IPS DF 4.7 (cell line): ENCODE results near the gene ORC6.

ENCODE experiments used
- DNase-seq: peaks from one replicate; pipeline ENCODE4 v3.0.0-alpha.2; 2013; ENCODE audit warnings: low spot score; ENCODE audit errors: extremely low read depth

Gene ORC6

DNA sequence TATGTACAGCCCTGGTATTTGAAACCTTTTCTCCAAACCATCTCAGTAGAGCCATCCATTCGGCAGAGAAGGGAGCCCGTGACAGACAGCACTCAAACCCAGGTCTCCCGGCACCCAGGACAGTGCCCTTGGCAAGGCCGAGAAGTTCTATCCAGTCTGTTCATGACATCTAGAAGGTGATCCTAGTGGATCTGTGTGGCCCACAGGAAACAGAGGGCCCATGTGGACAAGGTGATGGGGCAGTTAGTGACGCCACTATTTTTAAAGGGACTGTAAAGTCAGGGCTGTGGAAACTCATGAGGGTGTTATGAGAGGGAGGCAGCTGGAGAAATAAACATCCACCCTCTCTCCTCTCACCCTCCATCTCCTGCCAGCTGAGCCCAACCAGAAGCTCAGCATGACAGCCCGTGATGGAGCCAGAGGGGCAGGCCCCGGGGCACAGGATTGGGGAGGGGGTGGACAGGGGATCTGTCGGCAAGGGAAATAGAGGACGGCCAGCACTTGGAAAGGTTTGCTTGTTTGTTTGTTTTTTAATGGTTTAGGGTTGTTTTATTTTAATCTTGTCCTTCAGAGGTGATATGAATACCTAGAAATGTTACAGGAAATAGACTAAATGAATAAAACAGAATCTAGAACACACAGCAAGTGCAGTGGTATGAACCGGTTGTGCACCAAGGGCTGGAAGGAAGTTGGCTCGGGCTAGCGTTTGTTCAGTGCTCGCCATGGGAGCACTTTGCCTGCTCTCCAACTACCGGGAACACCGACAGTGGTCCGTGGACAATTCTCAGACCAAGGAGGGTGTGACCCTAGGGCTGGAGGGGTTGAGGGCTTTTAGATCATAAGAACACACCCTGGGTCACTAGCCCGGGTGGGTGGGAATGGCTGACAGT lies 41.6 kb downstream of the ORC6 start:
- DNase-seq = no peak

DNA sequence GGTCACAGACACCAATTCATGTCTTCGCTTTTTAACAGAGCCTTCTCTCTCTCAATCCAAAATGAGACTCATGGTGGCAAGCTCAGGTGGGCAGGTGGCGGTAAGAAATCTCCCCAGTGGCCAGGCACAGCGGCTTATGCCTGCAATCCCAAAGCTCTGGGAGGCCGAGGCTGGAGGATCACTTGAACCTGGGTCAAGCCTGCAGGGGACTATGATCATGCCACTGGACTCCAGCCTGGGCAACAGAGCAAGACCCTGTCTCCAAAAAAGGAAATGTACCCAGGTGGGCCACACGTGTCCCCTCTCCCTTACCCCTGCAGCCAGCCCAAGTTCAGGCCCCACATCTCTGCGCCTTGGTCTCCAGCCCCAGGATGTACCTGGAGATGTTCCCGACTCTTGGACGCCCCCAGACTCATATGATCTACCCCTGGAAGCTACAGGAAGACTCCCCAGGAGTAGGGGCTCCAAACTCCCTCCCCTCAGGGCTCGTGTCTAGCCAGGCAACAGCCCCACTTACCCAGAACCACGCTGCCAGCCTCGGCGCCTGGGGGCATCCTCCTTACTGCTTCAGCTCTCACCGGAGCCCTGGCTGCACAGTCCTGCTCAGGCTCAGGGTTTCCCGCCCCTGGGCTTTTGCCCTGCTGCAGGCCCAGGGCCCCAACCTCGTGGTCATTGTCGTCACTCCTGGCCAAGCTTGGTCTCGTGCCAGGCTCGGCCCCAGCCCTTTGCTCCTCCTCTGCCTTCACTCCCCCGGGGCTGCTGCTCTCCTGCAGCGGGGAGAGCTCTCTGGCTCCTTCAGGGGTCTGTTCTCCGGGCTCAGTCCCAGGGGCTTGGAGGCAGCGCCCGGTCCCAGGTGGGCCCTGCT lies 42.5 kb downstream of the ORC6 start:
- DNase-seq = no peak

DNA sequence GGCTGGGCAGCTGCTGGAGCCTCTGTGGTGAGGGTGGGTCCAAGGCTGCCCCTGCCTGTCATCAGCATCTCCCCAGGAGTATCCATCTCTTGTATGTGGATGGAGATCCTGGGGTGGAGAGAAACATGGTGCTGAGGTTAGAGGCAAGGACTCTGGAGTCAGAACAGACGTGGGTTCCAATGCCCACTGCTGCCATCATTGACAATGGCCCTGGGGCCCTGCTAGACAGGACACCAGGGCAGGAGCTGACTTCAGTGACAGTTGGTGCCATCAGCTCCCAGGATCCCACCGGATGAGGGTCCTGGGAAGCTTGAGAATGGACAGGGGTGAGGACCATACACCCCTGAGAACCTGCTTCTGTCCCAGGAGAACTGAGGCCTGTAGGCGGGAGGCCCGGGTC lies 43.1 kb downstream of the ORC6 start:
- no peak for DNase-seq

DNA sequence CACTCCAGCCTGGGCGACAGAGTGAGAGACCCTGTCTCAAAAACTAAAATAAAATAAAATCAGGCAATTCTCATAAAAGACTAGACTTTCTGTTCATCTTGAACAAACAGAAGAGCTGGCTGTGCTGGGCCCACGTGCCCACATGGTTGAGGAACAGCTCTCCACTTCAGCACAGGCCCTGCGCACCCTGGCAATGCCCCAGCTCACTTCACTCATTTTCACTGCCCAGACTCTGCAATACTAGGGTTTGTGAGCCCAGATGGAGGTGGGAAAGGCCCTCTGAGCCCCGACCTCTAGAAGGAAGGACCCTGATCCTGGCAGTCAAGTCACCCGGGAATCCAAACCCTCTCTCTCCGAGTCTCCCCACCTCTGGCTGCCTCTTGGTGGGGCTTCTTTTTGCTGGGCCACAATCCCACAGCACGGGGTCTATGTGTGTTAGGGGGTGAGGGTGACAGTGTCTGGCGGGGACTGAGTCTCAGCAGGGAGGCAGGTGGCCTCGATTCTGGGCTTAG lies 43.9 kb downstream of the ORC6 start:
- no peak for DNase-seq

DNA sequence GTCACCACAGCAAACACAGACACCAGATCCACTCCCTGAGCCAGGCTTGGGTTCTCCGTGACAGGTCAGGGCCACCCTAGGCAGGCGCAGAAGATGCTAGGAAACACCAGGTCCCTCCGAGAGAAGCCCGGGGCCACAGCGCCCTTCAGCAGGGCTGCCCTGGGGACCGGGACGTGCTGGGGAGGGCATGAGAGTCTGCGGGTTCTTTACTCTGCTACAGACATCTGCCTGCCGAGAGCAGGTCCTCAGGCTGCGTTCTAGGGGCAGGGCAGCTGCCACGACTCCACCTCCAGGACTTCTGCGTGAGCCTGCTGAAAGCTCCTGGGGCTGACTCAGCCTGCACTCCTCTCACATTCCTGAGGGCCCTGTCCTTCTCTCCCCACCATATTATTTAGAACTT lies 47.2 kb downstream of the ORC6 start:
- DNase-seq = no peak

DNA sequence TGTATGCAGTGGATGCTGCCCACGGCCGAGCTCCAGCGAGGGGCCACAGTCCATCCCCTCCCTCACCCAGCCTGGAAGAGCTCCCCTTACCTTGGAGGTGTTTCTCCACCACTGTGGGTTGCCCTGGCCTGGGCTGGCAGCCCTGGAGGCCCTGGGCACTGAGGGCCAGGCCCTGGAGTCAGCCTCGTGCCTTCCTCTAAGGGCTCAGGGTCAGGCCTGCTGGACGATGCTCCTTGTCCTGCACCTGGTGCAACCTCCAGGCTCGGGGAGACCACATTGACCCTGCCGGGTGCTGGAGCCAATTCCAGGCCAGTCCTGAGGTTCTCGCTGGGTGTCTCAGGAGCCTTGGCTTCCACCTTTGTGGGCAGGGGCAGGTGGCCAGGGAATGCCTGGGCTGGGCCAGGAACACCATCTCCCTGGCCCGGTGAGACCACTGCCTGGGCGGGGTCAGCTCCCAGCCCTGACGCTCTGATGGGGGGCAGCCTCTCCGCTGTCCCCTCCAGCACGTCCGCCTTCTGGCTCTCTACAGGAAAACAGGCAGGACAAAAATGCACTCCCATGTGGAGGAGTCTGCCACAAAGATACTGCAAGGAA lies 48.3 kb downstream of the ORC6 start:
- DNase-seq = no peak

DNA sequence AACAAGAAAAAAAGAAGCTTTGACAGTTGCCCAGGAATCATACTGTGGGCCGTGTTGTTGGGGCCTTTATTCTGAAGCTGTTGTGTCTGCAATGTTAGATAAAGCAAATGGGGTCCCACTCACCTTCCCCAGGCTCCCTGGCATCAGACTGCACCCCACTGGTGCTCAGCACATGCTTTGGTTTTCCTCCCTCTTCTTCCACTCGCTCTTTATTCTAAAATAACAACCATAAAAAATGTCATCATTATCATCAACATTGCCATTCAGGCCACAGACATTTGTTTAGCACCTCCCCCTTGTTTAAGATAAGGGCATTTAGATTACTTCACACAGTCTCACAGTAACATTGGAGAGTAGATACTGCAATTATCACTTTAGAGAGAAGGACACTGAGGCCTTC lies 50.5 kb downstream of the ORC6 start:
- DNase-seq = no peak

DNA sequence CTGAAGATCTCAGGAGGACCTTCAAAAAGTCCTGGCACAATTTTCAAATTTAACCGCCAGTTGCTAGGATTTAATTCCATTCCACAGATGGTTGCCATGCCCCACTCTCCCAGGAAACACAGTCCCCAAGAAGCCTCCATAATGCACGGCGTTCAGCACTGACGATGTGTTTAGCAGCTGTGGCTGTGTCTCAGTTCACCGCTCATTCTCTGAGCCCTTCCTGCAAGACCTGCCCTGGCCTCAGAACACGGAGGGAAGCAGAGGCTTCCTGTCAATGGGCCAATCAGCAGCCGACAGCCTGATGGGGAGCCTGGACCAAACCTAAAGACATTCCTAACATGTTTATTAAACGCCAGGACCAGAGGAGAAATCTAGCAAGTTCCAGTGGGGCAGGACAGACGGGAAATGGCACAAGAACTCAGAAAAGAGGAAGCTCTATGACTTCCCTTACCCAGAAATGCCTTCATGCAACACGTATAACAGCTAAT lies 53.8 kb downstream of the ORC6 start:
- no peak for DNase-seq

DNA sequence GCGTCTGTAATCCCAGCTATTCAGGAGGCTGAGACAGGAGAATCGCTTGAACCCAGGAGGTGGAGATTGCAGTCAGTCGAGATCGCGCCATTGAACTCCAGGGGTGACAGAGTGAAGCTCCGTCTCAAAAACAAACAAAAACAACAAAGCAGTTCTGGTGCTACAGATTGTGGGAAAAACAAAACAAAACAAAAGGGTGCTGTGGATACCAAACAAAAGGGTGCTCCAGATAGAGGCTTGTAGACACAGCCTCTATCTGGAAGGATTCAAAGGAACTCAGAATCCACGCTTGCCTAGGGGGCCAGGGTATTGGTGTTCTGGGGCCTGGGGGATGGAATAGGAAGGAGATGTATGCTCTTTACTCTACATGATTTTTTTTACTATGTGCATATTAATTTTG lies 56.2 kb downstream of the ORC6 start:
- DNase-seq = no peak

DNA sequence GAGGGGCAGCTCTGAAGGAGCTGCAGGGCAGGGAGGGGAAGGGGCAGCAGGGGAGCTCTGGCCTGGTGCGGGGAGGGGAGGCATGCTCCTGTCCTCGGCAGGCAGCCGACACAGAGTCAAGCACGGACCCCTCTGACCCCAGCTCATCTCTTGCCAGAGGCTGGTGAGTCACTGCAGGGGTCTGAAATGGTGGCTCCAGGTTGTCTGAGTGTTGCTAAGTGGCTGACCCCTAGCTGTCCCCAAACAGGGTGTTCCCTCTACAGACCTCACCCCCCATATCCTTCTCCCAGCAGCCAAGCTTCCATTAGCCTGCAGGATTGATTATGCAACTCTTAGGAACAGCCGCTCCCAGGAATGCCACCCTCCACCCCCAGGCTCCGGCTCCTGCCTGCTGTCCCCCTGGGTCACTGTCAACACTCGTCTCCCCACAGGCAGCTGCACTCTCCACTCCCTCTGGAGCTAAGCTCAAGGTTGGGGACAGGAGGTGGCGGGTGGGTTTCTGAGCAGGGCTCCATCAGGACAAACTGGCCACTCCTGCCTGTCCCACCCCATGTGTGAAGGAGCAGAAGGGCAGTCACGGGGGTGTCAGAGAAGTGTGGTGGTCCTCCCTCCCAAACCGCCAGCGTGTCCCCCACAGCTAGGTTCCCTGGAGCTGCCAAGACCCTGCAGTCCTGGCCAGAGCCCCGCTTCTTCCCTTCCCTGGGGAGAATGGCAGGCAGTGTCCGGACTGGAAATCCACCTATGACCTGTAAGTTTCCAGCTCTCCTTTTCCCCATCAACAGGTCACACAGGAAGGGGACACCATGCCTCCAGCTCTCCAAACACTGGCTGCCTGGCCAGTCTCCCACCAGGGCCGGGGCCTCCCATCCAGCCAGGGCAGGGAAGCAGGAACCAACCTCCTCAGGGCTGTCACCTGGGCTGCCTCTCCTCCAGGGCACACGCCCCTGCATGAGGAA lies 57.6 kb downstream of the ORC6 start:
- DNase-seq = no peak
